GM19035 (cell line): ENCODE data around the gene LILRB4.
"Not testable (repeated sequence)": the region's sequence is repeated elsewhere in the genome, so short reads cannot be mapped to it uniquely, and the experiment has no call there.

Experiments used
- ATAC-seq: cut with Tn5 transposase; IDR thresholded peaks from one replicate; pipeline ENCODE4 v1.9.1; 2021; ENCODE audit not compliant: unreplicated experiment

The LILRB4 gene

GRCh38 chr19:54662730-54663129, at the start of gene LILRB4:
Gene LILRB4 (plus strand): TSS chr19:54662985. CDS start chr19:54663034, 49 bp downstream.
- ATAC-seq = no peak

DNA sequence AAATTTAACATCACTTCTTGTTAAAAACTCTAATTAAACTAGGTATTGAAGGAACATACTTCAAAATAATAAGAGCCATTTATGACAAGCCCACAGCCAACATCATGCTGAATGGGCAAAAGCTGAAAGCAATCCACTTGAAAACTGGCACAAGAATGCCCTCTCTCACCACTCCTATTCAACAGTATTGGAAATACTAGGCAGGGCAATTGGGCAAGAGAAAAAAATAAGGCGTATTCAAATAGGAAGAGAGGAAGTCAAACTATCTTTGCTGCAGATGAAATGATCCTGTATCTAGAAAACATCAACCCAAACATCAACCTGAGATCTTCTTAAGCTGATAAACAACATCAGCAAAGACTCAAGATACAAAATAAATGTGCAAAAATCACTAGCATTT, 48.1 kb upstream of the LILRB4 start:
- ATAC-seq = no peak

GRCh38 chr19:54616057-54616456, 46.7 kb upstream of the LILRB4 start:
- no peak for ATAC-seq

DNA sequence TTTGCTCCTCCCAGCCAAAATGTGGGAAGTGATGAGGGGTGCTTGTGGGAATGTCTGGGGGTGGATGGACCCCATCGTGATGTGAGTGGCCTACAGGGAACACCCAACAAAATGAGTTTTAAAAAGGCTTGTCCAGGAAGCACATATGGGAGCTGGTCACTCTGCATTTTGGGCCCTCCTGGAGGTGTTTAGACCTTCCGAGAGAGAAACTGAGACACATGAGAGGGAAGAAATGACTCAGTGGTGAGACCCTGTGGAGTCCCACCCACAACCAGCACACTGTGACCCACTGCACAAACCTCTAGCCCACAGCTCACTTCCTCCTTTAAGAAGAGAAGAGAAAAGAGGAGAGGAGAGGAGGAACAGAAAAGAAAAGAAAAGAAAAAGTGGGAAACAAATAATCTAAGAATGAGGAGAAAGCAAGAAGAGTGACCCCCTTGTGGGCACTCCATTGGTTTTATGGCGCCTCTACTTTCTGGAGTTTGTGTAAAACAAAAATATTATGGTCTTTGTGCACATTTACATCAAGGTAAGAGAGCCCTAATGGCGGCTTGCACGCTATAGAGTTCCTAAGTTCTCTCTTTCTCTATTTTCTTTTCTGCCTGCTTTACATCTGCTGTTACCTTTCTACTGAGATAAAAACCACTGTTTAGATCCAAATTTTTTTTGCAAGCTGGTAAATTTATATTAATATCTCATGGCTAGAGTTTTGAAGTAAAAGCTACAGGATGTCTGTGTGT, 45.8 kb upstream of the LILRB4 start:
- ATAC-seq = peak; percentile 84

- ATAC-seq = no peak
These were observed 42.3 kb upstream of the LILRB4 start for GRCh38 chr19:54620464-54620863.

DNA sequence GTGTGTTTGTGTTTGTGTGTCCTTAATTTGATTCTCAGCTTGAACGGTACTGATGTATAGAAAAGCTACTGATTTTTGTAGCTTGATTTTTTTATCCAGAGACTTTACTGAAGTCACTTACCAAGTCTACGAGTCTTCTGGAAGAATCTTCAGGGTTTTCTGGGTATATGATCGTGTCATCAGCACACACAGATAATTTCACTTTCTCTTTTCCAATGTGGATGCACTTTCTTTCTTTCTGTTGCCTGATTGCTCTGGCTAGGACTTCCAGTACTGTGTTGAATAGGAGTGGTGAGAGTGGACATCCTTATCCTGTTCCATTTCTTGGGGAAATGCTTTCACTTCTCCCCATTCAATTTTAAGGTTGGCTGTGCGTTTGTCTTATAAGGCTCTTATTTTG, 40.4 kb upstream of the LILRB4 start:
- no peak for ATAC-seq

GRCh38 chr19:54624234-54624633, 38.6 kb upstream of the LILRB4 start:
- not testable (repeated sequence) for ATAC-seq

- ATAC-seq = not testable (repeated sequence)
These were observed 37.7 kb upstream of the LILRB4 start for GRCh38 chr19:54624934-54625730.

DNA sequence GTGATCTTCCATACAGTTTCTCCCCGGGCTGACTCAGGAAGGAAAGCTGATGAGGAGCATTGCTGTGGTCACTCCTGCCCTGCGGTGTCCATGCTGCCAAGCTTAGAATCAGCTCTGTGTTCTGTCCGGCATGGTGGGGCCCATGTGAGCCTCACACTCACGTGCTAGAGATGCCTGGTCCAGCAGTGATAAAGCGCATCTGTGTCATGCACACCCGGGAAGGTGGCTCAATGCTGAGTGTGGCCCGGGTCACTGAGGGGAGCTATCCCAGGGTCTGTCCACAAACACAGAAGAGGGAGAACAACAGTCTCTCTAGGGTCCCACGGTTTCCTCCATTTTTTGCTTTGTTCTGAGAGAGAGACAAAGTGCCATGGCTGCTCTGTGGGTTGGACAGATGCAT, 36.0 kb upstream of the LILRB4 start:
- ATAC-seq = no peak

DNA sequence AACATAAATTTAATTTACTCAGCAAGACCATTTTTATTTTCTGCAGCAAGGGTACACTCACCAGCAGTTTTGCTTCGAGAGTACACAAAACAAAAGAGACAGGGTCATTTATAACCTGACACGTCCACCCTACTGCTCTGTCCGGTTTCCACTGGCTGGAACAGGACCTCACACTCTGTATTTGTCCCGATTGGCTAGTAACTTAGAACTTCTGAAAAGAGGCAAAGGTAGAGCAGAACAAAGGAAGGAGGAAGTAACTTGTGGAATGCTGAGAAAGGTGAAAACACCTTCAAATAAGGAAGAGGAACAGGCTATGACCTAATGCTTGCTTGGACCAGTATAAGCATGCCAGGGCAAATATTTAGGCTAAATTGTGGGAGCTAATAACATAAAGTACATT, 34.9 kb upstream of the LILRB4 start:
- ATAC-seq = not testable (repeated sequence)

DNA sequence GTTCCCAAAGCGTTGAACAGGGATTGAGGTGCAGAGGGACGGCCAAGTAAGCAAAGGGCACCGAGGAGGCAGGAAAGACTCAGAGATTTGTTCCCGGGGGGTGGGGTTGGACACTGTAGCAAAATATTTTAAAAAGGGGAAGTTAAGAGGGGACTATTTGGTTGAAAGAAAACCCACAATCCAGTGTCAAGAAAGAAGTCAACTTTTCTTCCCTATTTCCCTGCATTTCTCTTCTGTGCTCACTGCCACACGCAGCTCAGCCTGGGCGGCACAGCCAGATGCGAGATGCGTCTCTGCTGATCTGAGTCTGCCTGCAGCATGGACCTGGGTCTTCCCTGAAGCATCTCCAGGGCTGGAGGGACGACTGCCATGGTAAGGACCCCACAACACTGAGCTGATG, 32.5 kb upstream of the LILRB4 start, which contains the start of gene LILRB1:
Gene LILRB1 (plus strand): TSS at position 223 of the 400 bp plus-strand sequence. CDS start 590 bp downstream, outside the sequence.
- ATAC-seq = not testable (repeated sequence)

DNA sequence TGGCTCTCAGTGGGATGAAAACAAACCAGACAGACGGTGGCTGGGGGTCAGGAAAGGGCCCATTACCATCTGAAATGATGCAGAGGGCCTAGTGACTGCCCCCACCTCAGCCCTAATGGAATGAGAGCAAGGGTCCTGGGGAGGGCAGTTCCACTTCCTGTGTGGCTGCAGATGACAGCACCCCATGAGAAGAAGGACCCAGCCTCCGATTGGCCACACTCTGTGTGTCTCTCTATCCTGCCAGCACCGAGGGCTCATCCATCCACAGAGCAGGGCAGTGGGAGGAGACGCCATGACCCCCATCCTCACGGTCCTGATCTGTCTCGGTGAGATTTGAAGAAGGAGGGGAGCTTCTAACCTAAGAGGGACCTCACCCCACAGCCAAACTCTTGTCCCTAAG, 32.0 kb upstream of the LILRB4 start:
- no peak for ATAC-seq

DNA sequence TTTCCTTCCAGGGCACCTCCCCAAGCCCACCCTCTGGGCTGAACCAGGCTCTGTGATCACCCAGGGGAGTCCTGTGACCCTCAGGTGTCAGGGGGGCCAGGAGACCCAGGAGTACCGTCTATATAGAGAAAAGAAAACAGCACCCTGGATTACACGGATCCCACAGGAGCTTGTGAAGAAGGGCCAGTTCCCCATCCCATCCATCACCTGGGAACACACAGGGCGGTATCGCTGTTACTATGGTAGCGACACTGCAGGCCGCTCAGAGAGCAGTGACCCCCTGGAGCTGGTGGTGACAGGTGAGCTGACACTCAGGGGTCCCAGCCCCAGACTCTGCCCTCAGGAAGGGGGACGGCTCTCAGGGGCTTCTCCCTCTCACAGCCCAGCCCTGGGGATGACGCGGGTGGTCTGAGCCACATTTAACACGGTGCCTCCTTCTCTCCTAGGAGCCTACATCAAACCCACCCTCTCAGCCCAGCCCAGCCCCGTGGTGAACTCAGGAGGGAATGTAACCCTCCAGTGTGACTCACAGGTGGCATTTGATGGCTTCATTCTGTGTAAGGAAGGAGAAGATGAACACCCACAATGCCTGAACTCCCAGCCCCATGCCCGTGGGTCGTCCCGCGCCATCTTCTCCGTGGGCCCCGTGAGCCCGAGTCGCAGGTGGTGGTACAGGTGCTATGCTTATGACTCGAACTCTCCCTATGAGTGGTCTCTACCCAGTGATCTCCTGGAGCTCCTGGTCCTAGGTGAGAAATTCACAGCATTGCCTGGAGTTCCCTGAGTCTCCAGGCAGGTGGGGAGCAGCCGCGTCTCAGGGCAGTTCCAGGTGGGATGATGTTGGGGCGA, 31.1 kb upstream of the LILRB4 start:
- ATAC-seq = not testable (repeated sequence)

GRCh38 chr19:54632517-54632916, 30.3 kb upstream of the LILRB4 start:
- not testable (repeated sequence) for ATAC-seq

- ATAC-seq = no peak
These were observed 29.4 kb upstream of the LILRB4 start for GRCh38 chr19:54633401-54633800.

- ATAC-seq = not testable (repeated sequence)
These were observed 26.7 kb upstream of the LILRB4 start for GRCh38 chr19:54636081-54636480.

GRCh38 chr19:54638683-54639082, 24.1 kb upstream of the LILRB4 start:
- no peak for ATAC-seq

DNA sequence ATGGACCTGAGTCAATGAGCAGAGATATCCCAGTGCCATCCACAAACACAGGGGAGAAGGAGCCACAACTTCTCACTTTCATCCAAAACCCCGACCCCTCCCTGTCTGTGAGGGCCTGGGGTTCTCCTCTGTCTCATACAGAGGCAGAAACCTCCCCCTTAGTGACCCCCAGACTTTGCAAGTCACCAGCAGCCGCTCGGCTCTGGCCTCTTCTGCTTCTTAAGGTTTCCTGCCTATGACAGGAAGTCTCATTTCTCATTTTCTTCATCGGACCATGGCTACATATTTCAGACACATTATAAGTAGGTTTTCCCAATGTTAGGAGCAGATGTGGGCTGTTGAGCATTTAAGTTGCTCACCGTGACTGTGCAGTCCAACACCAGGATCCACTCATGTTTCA, 19.8 kb upstream of the LILRB4 start:
- ATAC-seq = not testable (repeated sequence)

DNA sequence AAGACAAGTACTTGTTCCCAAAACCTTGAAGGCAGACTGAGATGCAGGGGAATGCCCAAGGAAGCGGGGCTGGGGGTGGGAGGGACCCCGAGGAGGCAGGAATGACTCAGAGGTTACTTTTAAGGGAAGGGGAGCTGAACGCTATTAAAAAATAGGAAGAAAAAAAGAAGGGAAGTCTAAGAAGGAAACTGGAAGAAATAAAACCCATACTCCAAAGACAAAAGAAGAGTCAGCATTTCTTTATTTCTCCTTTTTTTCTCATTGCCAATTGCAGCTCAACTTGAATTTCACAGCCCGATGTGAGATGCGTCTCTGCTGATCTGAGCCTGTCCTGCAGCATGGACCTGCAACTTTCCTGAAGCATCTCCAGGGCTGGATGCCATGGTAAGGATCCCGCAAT, 19.2 kb upstream of the LILRB4 start:
- ATAC-seq = not testable (repeated sequence)

GRCh38 chr19:54644056-54644455, 18.7 kb upstream of the LILRB4 start:
- ATAC-seq = no peak

GRCh38 chr19:54646331-54646841, 16.4 kb upstream of the LILRB4 start:
- ATAC-seq = no peak
